Measurements from ENCODE around the gene NHS.

DNA sequence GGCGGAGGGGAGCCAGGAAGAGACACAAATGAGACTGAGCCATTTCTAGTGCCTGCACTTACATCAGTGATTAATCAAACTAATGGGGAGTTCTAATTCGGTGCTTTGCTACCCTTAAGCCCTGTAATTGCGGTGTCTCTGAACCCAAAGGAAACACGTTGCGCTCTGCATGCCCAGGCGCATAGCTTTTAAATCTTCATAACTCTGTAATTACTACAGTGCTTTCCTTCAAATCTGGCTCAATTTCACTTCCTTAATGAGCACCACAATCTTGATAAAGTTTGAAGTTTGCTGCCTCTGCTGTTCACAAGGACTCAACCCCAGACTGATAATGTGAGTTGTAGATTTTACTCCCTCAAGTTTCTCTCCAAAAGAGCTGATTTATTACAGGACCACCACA lies 5.7 kb upstream of the NHS start:
- no peak for TF ChIP-seq POLR2AphosphoS5 (IDR thresholded peaks at IDR 0.05; ENCODE audit: low read depth, low read length)
- TF ChIP-seq, protein P1, sequence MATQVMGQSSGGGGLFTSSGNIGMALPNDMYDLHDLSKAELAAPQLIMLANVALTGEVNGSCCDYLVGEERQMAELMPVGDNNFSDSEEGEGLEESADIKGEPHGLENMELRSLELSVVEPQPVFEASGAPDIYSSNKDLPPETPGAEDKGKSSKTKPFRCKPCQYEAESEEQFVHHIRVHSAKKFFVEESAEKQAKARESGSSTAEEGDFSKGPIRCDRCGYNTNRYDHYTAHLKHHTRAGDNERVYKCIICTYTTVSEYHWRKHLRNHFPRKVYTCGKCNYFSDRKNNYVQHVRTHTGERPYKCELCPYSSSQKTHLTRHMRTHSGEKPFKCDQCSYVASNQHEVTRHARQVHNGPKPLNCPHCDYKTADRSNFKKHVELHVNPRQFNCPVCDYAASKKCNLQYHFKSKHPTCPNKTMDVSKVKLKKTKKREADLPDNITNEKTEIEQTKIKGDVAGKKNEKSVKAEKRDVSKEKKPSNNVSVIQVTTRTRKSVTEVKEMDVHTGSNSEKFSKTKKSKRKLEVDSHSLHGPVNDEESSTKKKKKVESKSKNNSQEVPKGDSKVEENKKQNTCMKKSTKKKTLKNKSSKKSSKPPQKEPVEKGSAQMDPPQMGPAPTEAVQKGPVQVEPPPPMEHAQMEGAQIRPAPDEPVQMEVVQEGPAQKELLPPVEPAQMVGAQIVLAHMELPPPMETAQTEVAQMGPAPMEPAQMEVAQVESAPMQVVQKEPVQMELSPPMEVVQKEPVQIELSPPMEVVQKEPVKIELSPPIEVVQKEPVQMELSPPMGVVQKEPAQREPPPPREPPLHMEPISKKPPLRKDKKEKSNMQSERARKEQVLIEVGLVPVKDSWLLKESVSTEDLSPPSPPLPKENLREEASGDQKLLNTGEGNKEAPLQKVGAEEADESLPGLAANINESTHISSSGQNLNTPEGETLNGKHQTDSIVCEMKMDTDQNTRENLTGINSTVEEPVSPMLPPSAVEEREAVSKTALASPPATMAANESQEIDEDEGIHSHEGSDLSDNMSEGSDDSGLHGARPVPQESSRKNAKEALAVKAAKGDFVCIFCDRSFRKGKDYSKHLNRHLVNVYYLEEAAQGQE (IDR thresholded peaks at IDR 0.05; ENCODE audit: insufficient read depth in 1 of 2, low read depth in 2 of 2, low read length in 2 of 2), result no peak

All from PFSK-1 (cell line).